NCI-H510A treated with DMSO at 0.1 percent for 48 hours (cell line): ENCODE measurements around the gene LYRM1.
"Not testable (repeated sequence)": the region's sequence is repeated elsewhere in the genome, so short reads cannot be mapped to it uniquely, and the experiment has no call there.

Experiments
- DNase-seq: peaks from one replicate; lab custom pipeline; 2025; lab: John Stamatoyannopoulos, UW

The LYRM1 gene, protein sequence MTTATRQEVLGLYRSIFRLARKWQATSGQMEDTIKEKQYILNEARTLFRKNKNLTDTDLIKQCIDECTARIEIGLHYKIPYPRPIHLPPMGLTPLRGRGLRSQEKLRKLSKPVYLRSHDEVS

DNA sequence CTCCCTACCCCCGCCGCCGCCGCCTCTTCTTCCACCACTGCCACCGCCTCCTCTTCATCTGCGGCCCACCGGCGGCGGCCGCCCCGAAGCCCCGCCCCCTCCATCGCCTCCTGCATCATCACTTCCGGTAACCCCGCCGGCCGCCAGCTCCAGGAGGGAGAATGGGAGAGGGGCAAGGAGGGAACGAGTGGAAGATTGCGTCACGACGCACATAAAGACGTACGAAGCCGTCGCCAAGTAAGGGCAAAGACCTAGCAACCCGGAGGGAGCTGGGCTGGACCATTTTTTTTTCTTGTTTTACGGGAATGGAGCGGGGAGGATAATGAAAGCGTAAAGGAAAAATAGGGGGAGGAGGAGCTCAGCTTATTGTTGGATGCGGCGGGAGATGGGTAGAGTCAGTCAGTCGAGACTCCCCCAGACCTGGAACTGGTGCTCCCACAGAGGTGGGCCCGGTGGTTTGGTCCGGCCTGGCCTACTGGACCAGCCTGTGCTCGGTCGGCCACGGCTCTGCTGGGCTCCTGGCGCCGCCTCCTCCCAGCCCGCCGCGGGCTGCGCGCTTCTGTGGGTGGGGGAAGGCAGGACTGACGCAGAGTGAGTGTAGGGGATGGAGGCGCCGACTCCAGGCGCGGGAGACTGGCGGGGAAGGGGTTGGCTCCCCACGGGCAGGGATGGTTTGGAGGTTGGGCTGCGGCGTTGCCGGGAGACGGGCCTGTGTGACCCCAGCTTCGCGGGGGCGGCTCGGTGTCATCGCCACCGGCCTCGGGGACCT is at the start of gene LYRM1, which contains the start of gene DCUN1D3:
TSS of gene LYRM1 (plus strand) at position 473 of the 769 bp plus-strand sequence. CDS start 14,785 bp downstream, outside the sequence.
TSS of gene DCUN1D3 (minus strand) at position 60 of the 769 bp plus-strand sequence. CDS start 37,820 bp downstream, outside the sequence.
- DNase-seq, result peak; percentile 99

DNA sequence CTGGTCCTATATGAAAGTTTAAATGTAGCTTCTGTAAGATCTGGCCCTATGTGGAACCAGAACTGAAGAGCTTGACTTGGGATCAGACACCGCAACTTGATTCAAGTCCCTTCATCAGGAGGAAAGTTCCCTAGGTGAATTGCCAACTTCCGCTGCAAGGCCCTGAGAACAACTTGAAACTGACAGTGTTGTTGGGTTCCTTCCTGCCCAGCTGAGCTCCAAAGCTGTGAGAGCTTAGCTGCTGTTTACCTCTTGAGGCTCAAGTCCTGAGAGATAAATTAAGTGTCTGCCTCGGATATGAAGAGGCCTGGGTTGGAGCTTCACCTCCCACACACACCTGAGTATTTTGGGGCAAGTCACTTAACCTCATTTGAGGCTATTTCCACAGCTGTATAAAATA is 49.6 kb upstream of the LYRM1 start:
- peak; percentile 40 for DNase-seq

DNA sequence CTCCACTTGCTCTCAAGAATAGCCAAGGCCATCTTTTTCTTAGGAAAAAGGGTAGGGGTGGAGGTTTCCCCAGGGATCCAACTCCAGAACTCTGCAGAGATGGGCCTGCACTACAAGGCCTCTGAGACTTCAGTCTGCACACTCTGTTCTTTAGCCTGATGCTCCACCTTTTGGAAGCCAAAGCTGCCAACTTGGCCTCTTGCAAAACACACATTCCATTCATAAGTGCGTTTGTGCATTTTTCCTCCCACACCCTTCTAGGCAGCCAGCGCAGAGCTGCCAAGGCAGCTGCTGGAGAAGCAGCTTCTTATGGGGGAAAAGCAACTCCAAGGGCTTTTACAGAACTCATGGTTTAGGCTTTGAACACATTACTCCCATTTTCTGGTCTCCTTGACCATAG is 49.0 kb upstream of the LYRM1 start:
- DNase-seq, result no peak

DNA sequence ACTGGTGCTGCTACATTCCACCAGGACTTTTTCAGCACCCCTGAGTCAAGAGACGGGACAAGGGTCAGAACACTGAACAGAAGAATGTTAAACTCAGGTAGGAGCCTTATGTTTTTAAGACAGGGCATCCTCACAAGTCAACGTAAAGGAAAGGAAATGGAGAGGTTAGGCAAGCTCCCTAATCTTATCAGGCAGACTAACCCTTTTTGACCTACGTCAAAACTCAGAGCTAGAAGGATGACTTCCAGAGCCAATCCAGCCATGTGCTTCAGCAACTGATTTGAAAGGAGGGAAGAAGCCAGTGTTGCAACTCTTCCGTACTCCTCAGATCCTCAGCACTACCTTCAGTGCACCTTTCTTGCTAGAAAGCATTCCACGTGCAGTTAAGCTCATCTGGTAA is 47.4 kb upstream of the LYRM1 start:
- DNase-seq, result no peak

DNA sequence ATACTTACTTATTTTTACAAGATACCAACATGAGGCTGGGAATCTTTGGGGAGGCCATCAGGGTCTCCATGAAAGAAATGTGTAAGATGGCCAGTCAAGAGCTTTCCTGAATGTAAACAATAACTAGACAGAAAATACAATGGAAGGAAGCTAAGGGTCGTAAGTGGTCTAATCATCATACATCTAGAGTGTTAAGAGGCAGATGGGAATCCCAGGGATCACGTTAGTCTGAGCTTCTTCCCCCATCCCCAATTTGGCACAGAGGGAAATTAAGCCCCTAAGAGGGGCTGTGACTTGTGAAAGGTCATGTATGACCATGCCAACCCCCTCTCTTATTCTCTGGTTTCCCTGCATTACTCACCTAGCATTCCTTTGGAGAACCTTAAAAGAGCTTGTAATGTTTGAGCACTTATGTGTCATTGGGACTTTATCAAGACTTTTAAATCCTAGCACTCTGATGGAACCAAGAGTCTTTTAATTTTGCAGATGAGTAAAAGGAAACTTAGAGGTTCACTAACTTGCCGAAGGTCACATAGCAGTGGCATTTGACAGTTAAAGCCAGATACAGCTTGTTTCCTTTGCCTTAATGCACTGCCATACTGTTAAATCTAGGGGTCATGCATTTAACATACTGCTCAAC is 46.5 kb upstream of the LYRM1 start:
- no peak for DNase-seq

DNA sequence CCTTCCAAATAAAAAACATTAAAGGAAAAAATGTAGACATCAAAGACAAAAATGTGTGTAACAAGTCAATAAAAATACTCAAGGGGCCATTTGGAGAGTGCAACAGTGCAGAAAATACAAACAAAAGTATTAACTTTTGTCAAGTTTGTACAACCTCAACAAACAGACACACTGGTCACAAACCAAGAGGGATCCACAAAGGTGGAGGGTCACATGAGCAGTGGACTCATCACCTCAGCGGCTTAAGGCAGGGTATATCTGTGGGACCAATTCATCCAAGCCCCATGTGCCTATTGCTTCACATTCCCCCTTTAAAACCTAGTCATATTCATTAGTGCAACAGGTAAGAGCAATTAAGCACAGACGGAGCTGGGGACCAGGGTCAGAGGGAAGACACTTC is 45.6 kb upstream of the LYRM1 start:
- no peak for DNase-seq

DNA sequence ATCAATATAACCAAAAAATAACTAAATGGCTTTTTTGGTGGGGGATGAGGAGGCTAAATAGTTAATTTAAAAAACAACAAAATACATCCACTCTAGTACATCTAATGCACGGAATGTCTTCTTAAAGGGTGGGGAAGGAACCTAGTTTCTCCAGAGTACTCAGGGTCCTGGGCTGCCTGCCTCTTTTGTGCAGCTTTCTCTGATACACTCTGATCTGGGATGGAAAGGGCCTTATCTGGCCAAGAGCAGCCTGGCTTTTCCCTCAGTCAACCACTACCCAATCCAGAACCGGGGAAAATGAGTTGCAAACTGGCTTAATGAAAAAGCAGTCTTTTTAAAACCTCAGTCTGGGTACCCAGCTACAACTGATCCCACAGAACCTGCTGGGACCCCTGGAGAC is 43.3 kb upstream of the LYRM1 start:
- DNase-seq, result no peak

DNA sequence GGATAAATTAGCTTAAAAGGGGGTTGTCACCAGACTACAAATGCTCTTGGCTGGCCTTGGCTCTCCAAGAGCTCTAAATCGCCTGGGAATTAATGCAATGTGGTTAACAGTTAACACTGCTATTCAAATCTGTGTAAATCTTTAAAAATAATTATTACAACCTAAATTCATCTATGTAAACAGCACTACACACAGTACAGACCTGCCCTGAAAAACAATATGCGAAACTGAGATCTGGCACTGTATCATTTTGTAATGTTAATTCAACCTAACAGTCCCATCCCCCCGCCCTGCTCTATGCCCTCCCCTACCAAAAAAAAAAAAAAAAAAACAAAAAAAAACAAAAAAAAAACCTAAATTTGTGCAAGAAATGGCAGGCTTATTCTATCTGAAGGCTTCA is 41.3 kb upstream of the LYRM1 start:
- no peak for DNase-seq

DNA sequence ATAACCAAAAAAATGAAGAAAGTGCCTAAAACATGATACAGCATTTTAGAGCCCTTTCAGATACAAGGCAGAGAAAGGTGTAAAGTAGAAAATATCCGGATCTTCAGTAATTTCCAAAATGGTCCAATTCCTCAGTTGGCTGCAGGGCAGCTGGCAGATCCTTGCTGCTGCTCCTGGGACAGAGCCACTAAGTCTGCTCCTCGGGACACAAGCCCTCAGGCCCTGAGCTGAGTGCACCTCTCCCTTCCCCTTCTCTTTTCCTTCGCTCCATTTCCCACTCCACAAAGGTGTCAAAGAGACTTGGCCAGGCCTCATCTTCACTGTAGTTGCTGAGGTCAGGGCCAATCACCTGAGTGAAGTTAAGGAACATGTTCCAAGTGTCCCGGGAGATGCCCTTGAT is 40.9 kb upstream of the LYRM1 start:
- DNase-seq, result no peak

DNA sequence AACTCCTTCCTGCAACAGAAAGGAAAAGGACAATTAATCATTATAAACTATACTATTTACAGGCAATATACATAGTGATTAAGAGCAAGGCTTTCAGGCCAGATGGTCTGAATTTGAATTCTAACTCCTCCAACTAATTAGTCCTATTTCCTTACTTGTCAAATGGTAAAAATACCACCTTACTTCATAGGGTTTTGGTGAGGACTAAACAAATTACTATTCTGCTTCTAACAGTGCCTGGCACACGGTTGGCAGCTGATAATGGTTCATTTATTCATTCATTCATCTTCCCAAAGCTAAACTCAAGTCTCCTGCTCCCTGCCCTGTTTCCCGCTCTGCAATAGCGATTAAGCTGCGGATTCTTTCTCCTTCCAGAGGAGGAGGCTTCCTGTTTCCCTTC is 40.2 kb upstream of the LYRM1 start:
- DNase-seq, result no peak

DNA sequence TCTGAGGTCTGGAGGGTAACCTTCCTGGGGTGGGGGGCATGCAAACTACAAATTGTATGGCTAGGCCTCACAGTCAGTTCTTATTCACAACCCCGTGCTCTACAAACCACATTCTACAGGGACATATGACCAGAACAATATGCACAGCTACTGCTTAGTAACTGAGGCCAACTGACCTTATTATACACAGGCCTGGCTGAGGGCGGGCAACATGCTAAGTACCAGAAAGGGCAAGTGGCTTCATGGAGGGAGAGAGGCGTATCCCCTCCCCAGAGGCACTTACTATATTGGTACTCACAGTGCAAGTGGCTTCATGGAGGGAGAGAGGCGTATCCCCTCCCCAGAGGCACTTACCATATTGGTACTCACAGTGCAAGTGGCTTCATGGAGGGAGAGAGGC is 39.6 kb upstream of the LYRM1 start:
- DNase-seq, result not testable (repeated sequence)

DNA sequence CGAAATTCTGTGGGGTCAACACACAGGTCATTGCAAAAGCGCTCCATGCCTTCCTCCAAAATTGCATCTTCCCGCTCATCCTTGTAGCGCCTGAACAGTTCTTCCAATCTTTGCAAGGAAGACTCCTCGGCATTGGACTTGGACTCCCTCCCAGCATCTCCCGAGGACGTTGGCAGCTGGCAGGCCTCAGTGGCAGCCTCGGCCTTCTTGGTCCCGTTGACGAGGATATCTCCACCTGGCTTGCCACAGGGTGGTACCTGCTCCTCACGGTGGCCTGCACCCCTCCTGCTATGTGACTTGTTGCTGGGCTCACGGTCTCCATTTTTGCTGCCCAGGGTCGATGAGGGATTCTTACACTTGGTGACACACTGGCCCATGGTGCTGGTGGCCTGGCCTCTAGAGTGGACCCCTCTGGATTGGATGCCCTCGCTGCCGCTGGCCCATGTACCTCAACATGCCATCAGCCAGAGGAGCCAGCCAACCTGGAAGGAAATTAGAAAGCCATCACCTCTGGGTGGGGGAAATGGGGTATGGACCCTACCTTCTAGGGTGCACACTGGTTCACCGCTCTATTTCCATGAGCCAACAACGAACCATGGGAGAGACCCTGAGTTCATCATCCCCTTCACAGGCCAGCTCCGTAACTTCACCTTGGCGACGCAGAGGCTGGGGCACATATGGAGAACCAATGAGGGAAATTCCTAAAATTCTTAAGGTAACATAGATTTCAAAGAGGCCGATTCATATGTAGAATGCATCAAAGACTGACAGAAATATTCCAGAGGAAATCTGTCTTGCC is 38.2 kb upstream of the LYRM1 start:
- no peak for DNase-seq

DNA sequence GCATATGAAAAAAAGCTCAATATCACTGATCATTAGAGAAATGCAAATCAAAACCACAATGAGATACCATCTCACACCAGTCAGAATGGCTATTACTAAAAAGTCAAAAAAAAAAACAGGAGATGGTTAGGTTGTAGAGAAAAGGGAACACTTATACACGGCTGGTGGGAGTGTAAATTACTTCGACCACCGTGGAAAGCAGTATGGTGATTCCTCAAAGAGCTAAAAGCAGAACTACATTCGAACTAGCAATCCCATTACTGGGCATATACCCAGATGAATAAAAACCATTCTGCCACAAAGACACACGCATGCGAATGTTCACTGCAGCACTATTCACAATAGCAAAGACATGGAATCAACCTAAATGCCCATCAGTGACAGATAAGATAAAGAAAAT is 36.2 kb upstream of the LYRM1 start:
- not testable (repeated sequence) for DNase-seq

DNA sequence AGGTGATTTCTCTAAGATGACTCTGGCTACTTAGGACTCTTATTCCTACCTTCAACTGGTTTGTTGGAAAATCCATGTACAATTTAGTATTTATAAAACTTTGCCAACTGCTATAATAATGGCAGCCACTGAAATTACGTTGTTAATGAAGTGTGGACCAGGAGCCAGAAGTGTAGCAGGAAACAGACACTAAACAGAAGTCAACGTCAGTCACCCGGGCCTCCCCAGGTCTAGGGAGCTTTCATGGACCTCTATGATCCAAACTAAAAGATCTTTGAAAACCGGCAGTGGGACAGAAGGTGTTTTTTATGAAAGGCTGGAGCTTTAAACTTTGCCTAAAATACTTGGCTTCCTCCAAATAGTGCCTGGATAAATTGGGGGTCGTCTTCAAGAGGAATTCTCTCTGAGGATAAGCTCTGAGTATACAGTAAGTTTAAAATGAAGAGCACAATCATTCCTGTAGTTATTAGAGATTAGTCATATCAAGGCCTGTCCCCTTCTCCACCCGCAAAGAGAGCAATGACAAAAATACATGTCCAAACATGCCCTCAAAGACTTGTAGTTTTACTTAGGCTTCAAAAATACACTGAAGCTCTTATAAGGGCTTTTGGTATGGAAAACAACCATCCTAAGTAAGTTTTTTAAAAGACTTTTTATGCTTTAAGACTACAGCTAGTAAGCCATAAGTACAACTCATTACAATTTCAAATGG is 35.0 kb upstream of the LYRM1 start:
- peak; percentile 55 for DNase-seq

DNA sequence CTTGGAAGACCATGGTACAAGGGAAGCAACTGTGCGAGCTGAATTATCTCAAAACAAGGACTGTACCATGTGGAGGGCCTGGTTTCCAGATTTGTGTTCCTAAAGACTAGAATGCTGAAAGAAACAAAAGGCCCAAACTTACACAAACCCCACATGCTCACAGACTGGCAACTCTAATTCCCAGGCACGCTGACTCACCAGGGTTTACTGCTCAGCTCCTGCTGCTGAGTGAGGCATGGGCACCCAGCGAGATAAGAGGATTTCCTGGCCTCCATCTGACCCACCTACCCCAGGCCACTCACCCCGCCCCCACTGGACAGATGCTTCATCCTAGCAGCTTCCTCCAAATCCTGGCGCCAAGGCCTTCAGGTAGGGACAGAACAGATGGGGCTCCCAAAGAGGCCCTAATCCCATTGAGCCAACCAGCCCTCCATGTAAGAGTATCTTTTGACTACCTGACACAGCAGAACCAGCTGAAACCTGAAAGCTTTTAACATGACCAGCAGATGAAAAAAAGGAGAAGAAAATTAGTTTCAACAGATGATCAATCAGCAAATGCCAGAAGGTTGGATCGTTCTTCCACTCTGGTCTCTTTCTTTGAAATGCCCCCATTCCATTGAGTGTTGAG is 34.3 kb upstream of the LYRM1 start:
- peak; percentile 57 for DNase-seq

DNA sequence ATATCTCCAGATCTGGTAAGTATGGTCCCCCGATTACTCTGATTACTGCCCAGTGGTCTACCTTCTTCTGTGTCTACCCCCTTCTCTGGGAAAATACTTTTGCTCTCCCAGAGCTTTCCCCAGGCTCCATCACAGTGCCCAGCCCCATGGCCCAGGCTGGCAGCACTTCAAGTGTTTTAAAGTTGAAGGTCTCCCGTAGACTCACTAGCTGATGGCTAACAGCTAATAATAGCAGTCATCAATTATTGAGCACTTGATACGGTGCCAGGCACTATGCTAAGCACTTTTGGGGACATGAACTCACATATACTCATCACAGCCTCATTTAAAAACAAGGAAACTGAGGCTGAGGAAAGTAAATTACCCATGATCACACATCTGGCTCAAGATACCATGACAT is 33.8 kb upstream of the LYRM1 start:
- DNase-seq, result no peak

DNA sequence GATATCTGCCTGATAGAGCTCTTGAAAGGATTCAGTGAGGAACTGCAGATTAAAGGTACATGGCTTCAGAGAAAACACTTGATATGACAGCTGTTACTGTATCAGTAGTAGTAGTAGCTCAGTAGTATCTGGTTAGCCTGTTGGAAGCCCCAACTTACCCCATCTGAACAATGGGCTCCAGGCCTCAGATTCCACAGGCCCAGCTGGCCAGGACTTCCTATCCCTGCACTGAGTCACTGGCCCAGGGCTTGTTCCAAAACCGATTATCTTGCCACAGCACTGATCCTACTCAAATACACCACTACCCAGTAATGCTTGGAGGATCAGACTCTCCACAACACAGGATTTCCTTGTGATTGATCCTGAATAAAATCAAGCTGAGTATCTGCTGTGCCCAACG is 33.0 kb upstream of the LYRM1 start:
- no peak for DNase-seq

DNA sequence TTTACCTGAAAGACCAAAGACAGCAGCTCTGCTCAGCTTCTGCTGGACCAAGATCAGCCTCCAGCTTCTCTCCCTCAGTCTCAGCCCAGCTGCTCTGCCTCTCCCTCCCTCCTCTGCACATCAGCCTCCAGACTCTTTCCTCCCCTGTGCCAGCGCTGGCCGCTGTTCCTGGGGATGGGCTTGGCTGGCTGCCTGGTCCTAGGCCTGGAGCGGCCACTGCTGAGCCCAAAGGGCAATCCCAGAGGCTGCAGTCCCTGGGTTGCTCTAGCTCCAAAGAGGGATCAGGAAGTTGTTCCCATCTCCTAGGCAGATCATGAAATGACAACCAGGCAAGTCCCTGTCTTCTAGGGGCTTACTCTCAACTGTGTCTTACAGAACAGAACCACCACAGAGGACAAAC is 31.7 kb upstream of the LYRM1 start:
- no peak for DNase-seq

DNA sequence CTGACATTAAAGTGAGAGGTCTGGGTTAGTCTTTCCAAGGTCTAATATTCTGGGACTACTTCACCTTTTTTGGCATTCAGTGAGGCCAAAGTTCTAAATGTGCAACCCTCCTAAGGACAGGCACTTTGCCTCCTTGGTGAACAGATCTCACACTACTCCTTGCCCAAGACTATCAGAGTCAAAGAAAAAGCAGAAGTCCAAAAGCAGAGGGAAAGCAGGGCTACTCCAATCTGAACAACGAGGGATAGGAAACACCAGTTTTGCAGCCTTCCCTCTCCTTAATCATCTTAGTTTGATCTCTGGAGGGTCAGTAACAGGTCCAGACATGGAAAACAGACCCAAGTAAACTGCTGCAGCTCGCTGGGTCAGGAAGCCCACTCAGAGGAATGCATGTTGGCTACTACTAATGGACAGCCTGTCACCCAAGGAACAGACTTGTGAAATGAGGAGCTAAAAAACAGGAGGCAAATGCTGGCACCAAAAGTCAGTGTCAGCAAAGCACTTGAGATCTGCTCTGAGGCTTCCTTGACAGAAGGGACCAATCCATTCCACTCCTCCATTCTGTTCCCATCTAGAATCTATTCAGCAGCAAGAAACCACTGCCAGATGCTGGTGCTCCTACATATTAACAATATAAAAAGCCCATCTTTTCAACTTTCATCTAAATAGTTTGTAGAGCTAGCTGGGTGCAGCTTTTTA is 30.3 kb upstream of the LYRM1 start:
- no peak for DNase-seq

DNA sequence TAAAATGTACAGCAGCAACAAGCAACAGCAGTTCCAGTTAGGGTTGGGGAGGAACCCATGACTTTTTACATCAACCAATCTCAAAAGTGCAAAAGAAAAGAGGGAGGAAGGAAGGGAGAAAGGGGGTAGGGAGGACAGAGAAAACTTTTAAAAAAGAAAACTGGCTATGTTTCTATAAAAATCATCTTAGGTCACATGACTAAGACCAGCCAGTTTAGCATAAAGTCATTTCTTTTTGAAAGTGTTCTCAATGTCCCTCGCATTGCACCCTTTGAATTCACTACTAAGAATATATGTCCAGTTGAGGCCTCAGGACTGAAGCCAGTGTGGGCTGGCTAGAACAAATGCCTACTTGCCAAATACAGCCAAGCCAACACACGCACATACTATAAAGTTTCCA is 29.3 kb upstream of the LYRM1 start:
- DNase-seq, result no peak
